Fibroblast of villous mesenchyme (primary cell): ENCODE data around the gene DMC1. TPM values are rescaled to one million over a fixed set of nuclear protein-coding genes. Genes with fewer than 3 reads are reported as not detected.

Experiments
- DNase-seq: peaks from one replicate; pipeline ENCODE4 v3.0.0-alpha.2; 2010; ENCODE audit warnings: low read depth
- H3K4me3 ChIP-seq: 2 replicates; pipeline ENCODE4 v1.5.1; 2011; ENCODE audit warnings: low read depth, mild to moderate bottlenecking, low read length
- CTCF ChIP-seq: IDR thresholded peaks from 2 replicates; pipeline ENCODE4 v1.5.1; 2012; ENCODE audit warnings: low read depth, mild to moderate bottlenecking, low read length; ENCODE audit not compliant: insufficient read depth
- total RNA-seq: library from RNA; depleted of rRNA; stranded (reverse); fragments of >200 nt; gene quantifications from 2 replicates; pipeline ENCODE4 v1.2.3, GENCODE V29; 2012

Gene DMC1
- total RNA-seq, 1 donor = 6.5 TPM

GRCh38 chr22:38612217-38613006, 42.4 kb upstream of the DMC1 start:
- TF ChIP-seq CTCF = no peak
- H3K4me3 ChIP-seq = no peak overlapping the region
- no peak for DNase-seq

- H3K4me3 ChIP-seq = no peak overlapping the region
- no peak for DNase-seq
- TF ChIP-seq CTCF = no peak
These were observed 41.6 kb upstream of the DMC1 start for GRCh38 chr22:38611559-38611958.

GRCh38 chr22:38610234-38610633, 40.3 kb upstream of the DMC1 start:
- no peak overlapping the region for H3K4me3 ChIP-seq
- no peak for DNase-seq
- TF ChIP-seq CTCF = no peak

GRCh38 chr22:38608992-38609750, 39.2 kb upstream of the DMC1 start:
- no peak overlapping the region for H3K4me3 ChIP-seq
- TF ChIP-seq CTCF = no peak
- DNase-seq = no peak

- TF ChIP-seq CTCF = no peak
- no peak for DNase-seq
These were observed 37.7 kb upstream of the DMC1 start for GRCh38 chr22:38607680-38608079.

GRCh38 chr22:38602166-38602565, 32.2 kb upstream of the DMC1 start:
- H3K4me3 ChIP-seq = no peak overlapping the region
- DNase-seq = no peak
- TF ChIP-seq CTCF = no peak

More at GRCh38 chr22:38607680-38608079, 37.7 kb upstream of the DMC1 start:
- H3K4me3 ChIP-seq = no peak overlapping the region
